Erythroblast (primary cell): ENCODE results near the gene ELAVL4.

Experiments used
- GATA1 ChIP-seq: IDR thresholded peaks from 2 replicates; pipeline ENCODE4 v1.6.1; 2011; ENCODE audit warnings: low read depth, mild to moderate bottlenecking, control low read depth, low read length, moderate library complexity
- POLR2A ChIP-seq: IDR thresholded peaks from 2 replicates; pipeline ENCODE4 v1.6.1; 2011; ENCODE audit warnings: mild to moderate bottlenecking, low read length

- TF ChIP-seq POLR2A (no peak), GATA1 (no peak)
Observed at GRCh38 chr1:50108497-50109059, at the start of gene ELAVL4.
